Stimulated activated CD8-positive, alpha-beta memory T cell treated with anti-CD3 and anti-CD28 coated beads, Interleukin-2, amount 100 ng/mL, for 48 hours (primary cell): ENCODE data around the gene SYNE3.

Experiments
- DNase-seq, 2 donors: peaks; one replicate each; pipeline ENCODE4 v3.0.0-alpha.2; 2020; ENCODE audit warnings: low read depth in 2 of 2

Gene SYNE3

GRCh38 chr14:95474941-95475340 is 41.5 kb downstream of the SYNE3 start:
- DNase-seq: no peak

GRCh38 chr14:95474486-95474885 is 42.0 kb downstream of the SYNE3 start:
- no peak for DNase-seq

- no peak for DNase-seq
These were observed 43.6 kb downstream of the SYNE3 start for GRCh38 chr14:95472819-95473251.

GRCh38 chr14:95471476-95471875 is 45.0 kb downstream of the SYNE3 start:
- no peak for DNase-seq

- DNase-seq: no peak
These were observed 45.4 kb downstream of the SYNE3 start for GRCh38 chr14:95471016-95471415.

- DNase-seq: no peak
These were observed 47.3 kb downstream of the SYNE3 start for GRCh38 chr14:95469134-95469481.

- no peak for DNase-seq
These were observed 47.9 kb downstream of the SYNE3 start for GRCh38 chr14:95468448-95469133.

GRCh38 chr14:95467657-95468056 is 48.8 kb downstream of the SYNE3 start:
- DNase-seq: no peak

GRCh38 chr14:95467232-95467631 is 49.2 kb downstream of the SYNE3 start:
- DNase-seq: no peak
